Body of pancreas (tissue), 4 donors: Measurements from ENCODE around the gene AUTS2.

Experiments used
- CTCF ChIP-seq, 7 experiments: fragments of 450-650 bp in 4 of 7; fragments of 200-600 bp in 3 of 7; sonication (generic) in 3 of 7; IDR thresholded peaks; one replicate each; pipeline ENCODE4 v1.5.1; 2016 to 2019; ENCODE audit warnings: antibody characterized with exemption in 7 of 7
- POLR2A ChIP-seq, 3 donors: fragments of 450-650 bp; IDR thresholded peaks; one replicate each; pipeline ENCODE4 v1.6.1; 2016; ENCODE audit warnings: antibody characterized with exemption in 3 of 3, mild to moderate bottlenecking in 2 of 3

GRCh38 chr7:70787286-70787685 is 1189.0 kb downstream of the AUTS2 start:
- TF ChIP-seq CTCF (IDR thresholded peaks at IDR 0.05), result no peak
- TF ChIP-seq POLR2A (IDR thresholded peaks at IDR 0.05), result no peak
